Measurements from ENCODE around the gene ST3GAL3. TPM values are rescaled to one million over a fixed set of nuclear protein-coding genes. Genes with fewer than 3 reads are reported as not detected.

ST3GAL3 gene
- total RNA-seq, 1 experiment from 2014 or later: 19.3 TPM

DNA sequence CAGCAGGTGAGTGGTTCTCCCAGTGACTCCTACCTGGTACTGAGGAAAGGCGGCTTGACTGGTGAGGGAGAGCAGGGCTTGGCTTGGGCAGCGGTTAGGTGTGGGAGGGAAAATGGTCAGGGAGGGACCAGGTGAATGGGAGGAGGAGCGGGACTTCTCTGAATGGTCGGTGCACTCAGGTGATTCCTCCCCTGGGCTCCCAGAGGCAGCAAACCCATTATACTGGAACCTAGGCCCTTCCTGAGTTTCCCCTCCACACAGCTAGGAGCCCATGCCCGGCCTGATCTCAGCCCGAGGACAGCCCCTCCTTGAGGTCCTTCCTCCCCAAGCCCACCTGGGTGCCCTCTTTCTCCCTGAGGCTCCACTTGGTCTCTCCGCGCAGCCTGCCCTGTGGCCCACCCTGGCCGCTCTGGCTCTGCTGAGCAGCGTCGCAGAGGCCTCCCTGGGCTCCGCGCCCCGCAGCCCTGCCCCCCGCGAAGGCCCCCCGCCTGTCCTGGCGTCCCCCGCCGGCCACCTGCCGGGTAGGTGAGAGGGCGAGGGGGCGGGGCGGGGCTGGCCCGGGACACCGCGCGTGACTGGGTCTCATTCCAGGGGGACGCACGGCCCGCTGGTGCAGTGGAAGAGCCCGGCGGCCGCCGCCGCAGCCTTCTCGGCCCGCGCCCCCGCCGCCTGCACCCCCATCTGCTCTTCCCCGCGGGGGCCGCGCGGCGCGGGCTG lies 228.5 kb downstream of the ST3GAL3 start:
- H3K4me3 ChIP-seq: no peak overlapping the region; the same call in 1 of the 2 replicates
- peaks cover 32% of the 10 kb centered on the region for H3K4me1 ChIP-seq (replicated peaks; ENCODE audit: insufficient read depth)
- CTCF ChIA-PET: interaction anchor here (1.0 to 4.0 kb wide), 7 partner anchors 8 to 406 kb away, joined by 5 to 185 read pairs (median 9); partner anchors contain the start of gene PTPRF
- H3F3A ChIP-seq (ENCODE audit: insufficient read depth, low read depth): peaks cover 29% of the 10 kb centered on the region; the same call in 1 of the 2 replicates
- no peak for TF ChIP-seq EZH2 (IDR thresholded peaks at IDR 0.05; ENCODE audit: low read depth)
- TF ChIP-seq, protein P1, sequence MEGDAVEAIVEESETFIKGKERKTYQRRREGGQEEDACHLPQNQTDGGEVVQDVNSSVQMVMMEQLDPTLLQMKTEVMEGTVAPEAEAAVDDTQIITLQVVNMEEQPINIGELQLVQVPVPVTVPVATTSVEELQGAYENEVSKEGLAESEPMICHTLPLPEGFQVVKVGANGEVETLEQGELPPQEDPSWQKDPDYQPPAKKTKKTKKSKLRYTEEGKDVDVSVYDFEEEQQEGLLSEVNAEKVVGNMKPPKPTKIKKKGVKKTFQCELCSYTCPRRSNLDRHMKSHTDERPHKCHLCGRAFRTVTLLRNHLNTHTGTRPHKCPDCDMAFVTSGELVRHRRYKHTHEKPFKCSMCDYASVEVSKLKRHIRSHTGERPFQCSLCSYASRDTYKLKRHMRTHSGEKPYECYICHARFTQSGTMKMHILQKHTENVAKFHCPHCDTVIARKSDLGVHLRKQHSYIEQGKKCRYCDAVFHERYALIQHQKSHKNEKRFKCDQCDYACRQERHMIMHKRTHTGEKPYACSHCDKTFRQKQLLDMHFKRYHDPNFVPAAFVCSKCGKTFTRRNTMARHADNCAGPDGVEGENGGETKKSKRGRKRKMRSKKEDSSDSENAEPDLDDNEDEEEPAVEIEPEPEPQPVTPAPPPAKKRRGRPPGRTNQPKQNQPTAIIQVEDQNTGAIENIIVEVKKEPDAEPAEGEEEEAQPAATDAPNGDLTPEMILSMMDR (conservative IDR thresholded peaks at IDR 0.05): no peak
- 0 out of 2 replicates have a peak, but pooled peaks cover 7% of the 10 kb centered on the region for H3K79me2 ChIP-seq (ENCODE audit: low read depth)
- no peaks in the 10 kb centered on the region for H3K9me2 ChIP-seq (ENCODE audit: insufficient read depth)
- H2AFZ ChIP-seq: no peak overlapping the region
- POLR2A ChIA-PET (ENCODE audit: unreplicated experiment): interaction anchor here (1.2 kb wide), 1 partner anchor 172 kb away, joined by 10 read pairs; no protein-coding TSS in a partner anchor
- no peak overlapping the region for H3K27ac ChIP-seq
- BruUV-seq (replicated peaks): no TSS peak
- H4K20me1 ChIP-seq (ENCODE audit: insufficient read depth): no peaks in the 10 kb centered on the region
- no peaks in the 10 kb centered on the region for H3K9me3 ChIP-seq (ENCODE audit: insufficient read depth, low read depth)
- no peaks in the 10 kb centered on the region for H3K27me3 ChIP-seq (ENCODE audit: insufficient read depth, low read depth)
- H3K36me3 ChIP-seq (ENCODE audit: low read depth): no peaks in the 10 kb centered on the region
- H3K4me2 ChIP-seq: peak overlapping the region; percentile 95; the same call in 1 of the 2 replicates
- intact Hi-C loops (cut with micrococcal nuclease; ENCODE audit: unreplicated experiment): loop anchor here (2.0 kb wide), 1 partner anchor 709 kb away; no protein-coding TSS in a partner anchor
- DNase-seq: no peak

GRCh38 chr1:43936431-43937151 lies 229.3 kb downstream of the ST3GAL3 start:
- Histone ChIP-seq H3K27ac (no peak overlapping the region), H3K27me3 (ENCODE audit: insufficient read depth, low read depth) (no peaks in the 10 kb centered on the region), H3K4me2 (no peak overlapping the region), H3K4me3 (no peak overlapping the region), H4K20me1 (ENCODE audit: insufficient read depth) (no peaks in the 10 kb centered on the region), H3K4me1 (replicated peaks; ENCODE audit: insufficient read depth) (peaks cover 25% of the 10 kb centered on the region), H3K36me3 (ENCODE audit: low read depth) (no peaks in the 10 kb centered on the region), H3K9me2 (ENCODE audit: insufficient read depth) (no peaks in the 10 kb centered on the region), H3K79me2 (ENCODE audit: low read depth) (0 out of 2 replicates have a peak, but pooled peaks cover 7% of the 10 kb centered on the region), H2AFZ (no peak overlapping the region), H3F3A (ENCODE audit: insufficient read depth, low read depth) (peaks cover 29% of the 10 kb centered on the region; the same call in 1 of the 2 replicates), H3K9me3 (ENCODE audit: insufficient read depth, low read depth) (no peaks in the 10 kb centered on the region)
- TF ChIP-seq, protein P1 (conservative IDR thresholded peaks at IDR 0.05): no peak
- no peak for TF ChIP-seq EZH2 (IDR thresholded peaks at IDR 0.05; ENCODE audit: low read depth)
- ChIA-PET POLR2A (ENCODE audit: unreplicated experiment) (no interaction called here), CTCF (no interaction called here)
- DNase-seq: no peak
- intact Hi-C loops (cut with micrococcal nuclease; ENCODE audit: unreplicated experiment): no loop called here
- no TSS peak for BruUV-seq (replicated peaks)

DNA sequence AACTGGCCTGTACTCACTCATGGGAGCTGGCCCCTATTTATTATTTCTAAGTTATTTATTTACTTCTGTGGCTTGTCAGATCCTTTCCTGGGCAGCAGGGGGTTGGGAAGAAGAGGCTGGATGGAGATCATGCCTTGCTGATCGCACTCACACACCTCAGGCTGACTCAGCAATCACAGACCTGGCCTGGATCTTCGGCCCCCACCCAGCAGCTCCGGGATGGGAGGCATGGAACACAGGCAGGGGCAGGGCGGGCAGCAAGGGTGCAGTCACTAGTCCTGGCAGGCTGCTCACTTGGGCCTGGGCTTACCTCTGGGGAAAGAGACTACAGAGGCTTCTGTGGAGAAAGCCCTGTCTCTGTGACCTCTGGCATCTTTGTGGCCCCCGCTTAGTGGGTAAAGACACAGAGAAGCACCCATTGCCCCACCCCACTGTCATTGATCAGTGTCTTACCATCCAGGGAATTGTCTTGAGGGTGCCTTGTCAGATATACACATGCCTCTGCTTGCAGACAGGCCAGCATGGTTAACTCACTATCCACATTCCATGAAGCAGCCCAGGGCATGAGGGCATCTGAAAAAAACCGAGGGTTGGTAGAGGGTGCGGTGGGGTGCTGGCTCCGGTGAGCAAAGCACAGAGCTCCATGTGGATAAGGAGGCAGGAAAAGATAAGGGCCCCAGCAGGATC lies 230.0 kb downstream of the ST3GAL3 start:
- Histone ChIP-seq H3K4me2 (no peak overlapping the region), H3K79me2 (ENCODE audit: low read depth) (0 out of 2 replicates have a peak, but pooled peaks cover 7% of the 10 kb centered on the region)
- no TSS peak for BruUV-seq (replicated peaks)

More for the DNA sequence above, 230.0 kb downstream of the ST3GAL3 start:
- Histone ChIP-seq H3K9me2 (ENCODE audit: insufficient read depth) (no peaks in the 10 kb centered on the region), H3F3A (ENCODE audit: insufficient read depth, low read depth) (peaks cover 27% of the 10 kb centered on the region; the same call in 1 of the 2 replicates), H3K36me3 (ENCODE audit: low read depth) (no peaks in the 10 kb centered on the region), H3K4me1 (replicated peaks; ENCODE audit: insufficient read depth) (peaks cover 17% of the 10 kb centered on the region), H3K4me3 (no peak overlapping the region), H4K20me1 (ENCODE audit: insufficient read depth) (no peaks in the 10 kb centered on the region), H3K9me3 (ENCODE audit: insufficient read depth, low read depth) (no peaks in the 10 kb centered on the region), H3K27ac (no peak overlapping the region), H3K27me3 (ENCODE audit: insufficient read depth, low read depth) (no peaks in the 10 kb centered on the region), H2AFZ (no peak overlapping the region)
- POLR2A ChIA-PET (ENCODE audit: unreplicated experiment): no interaction called here
- intact Hi-C loops (cut with micrococcal nuclease; ENCODE audit: unreplicated experiment): no loop called here
- CTCF ChIA-PET: interaction anchor here (1.5 kb wide), 1 partner anchor 174 kb away, joined by 4 read pairs; no protein-coding TSS in a partner anchor
- DNase-seq: no peak
- TF ChIP-seq, protein P1 (conservative IDR thresholded peaks at IDR 0.05): no peak
- TF ChIP-seq EZH2 (IDR thresholded peaks at IDR 0.05; ENCODE audit: low read depth): no peak

All from PC-9 (cell line).